ENCODE data around the gene TMEM17.
"Not testable (repeated sequence)": the region's sequence is repeated elsewhere in the genome, so short reads cannot be mapped to it uniquely, and the experiment has no call there.

The TMEM17 gene, protein sequence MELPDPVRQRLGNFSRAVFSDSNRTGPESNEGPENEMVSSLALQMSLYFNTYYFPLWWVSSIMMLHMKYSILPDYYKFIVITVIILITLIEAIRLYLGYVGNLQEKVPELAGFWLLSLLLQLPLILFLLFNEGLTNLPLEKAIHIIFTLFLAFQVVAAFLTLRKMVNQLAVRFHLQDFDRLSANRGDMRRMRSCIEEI

DNA sequence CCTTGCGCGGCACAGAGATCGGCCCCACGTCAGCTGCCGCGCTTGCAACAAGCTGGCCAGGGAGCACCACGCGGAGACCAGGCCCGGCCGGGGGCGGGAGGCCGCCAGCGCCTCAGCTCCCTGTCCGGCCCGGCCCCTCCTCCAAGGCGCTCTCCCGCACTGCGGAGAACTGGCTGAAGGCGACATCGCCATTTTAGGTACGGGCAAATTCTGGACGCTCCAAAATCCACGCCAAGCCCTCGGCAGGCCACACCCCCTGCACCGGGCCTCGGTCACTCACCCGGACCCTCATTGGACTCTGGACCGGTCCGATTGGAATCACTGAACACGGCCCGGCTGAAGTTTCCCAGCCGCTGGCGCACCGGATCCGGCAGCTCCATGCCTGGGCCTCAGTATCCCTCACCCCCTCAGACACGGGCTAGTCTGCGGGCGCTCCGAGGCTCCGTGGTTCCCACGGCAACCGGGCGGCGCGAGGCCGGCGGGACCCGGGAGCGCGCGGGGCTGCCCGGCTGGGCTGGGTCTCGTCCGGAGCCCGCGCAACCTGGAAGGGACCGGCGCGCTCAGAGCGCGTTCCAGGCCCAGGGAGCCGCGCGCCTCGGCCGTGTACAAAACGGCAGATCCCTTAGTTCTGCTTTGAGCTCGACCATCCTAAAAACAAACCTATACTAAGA is at the start of gene TMEM17:
Gene TMEM17, minus strand, starts transcription at position 446 of the 671 bp plus-strand sequence. Its CDS starts 66 bp downstream, at position 380.
- no peak for DNase-seq

DNA sequence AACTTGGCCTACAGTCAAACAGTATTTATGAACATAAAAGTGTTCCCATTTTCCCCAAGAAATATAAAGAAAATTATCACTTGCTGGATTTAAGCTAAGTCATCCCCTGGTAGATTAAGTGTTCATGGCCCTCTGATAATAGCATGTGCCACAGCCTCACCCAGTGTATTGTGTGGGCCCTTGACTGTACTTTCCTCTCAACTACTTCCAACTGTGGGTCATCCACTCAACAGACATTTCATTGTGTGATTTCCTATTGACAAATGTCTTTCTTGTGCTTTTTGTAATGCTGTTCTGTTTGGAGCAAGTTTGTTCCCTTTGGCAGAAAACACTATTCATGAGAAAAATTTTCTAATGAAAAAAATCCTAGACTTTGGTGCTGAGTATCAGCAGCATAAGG is 48.4 kb upstream of the TMEM17 start:
- DNase-seq, result no peak

DNA sequence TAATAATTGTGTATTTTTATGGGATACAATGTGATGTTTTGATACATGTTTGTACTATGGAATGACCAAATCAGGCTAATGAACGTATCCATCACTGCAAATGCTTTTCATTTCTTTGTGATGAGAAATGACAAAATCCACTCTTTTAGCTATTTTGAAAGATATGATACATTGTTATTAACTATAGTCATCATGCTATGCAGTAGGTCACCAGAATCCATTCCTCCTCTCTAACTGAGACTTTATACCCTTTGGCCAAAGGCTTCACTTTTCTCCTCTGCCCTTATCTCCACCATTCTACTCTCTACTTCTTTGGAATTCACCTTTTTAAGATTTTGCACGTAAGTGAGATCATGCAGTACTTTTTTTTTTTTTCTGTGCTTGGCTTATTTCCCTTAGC is 44.5 kb upstream of the TMEM17 start:
- no peak for DNase-seq

DNA sequence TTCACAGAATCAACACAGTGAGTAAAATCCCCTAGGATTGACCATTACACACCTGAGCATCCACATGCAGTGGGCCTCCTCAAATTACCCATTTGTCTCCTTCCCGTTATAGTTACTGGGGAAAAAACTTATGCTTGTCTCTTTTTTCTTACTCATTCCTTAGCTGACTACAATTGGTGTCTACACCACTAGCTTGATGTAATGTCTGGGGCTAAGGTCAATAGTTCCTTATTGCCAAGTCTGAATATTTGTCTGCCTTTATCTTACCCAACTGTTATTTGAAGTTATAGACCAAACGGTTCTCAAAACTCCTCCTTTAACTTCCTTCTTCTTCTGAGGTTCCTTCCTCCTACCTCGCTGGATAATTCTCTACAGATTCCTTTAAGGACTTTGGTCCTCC is 41.9 kb upstream of the TMEM17 start:
- DNase-seq, result no peak

DNA sequence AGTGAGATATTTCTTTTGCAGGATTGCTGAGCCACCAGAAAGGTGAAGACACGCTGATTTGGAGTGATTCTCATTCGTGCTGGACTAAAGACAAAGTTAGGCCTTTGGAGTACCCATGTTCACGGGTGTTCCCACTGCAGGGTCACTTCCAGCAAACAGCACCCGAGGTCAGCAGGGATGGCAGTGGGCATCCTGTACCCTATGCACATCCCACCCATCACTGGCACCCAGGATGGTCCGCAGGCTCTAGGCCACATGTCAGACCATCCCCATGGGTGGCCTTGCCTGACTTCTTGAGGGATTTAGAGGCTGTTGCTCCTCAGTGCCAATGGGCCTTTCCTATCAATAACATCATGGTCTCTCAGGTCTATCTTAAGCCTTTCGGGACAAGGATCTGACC is 39.3 kb upstream of the TMEM17 start:
- no peak for DNase-seq

DNA sequence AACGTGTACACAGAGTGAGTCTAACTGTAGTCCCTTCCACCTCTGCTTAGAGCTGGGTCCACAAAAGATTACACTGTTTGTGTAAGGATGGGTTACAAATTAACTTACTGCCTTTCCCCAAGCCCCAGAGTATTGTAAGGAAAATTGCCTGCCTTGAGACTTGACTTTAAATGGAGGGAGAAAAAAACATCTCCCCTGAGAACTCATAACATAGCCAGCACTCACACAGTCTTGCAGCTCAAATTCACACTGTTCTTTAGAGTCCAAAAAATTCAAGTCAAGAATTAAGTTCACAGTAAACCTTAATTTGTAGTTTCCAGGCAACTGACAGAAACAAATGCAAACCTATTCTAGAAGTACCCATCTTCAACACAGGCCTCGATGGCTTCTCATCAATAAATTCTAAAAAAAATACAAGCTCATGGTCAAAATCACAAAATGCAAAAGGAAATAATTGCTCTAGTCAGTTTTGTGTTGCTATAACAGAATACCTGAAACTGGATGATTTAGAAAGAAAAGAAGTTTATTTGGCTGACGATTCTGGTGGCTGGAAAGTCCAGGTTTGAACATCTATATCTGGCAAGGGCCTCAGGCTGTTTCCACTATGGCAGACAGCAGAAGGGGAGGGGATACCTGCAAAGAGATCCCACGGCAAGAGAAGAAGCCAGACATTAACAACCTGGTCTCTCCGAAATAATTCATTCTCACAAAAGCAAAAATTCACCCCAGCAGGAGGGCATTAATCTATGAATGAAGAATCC is 34.6 kb upstream of the TMEM17 start:
- no peak for DNase-seq

DNA sequence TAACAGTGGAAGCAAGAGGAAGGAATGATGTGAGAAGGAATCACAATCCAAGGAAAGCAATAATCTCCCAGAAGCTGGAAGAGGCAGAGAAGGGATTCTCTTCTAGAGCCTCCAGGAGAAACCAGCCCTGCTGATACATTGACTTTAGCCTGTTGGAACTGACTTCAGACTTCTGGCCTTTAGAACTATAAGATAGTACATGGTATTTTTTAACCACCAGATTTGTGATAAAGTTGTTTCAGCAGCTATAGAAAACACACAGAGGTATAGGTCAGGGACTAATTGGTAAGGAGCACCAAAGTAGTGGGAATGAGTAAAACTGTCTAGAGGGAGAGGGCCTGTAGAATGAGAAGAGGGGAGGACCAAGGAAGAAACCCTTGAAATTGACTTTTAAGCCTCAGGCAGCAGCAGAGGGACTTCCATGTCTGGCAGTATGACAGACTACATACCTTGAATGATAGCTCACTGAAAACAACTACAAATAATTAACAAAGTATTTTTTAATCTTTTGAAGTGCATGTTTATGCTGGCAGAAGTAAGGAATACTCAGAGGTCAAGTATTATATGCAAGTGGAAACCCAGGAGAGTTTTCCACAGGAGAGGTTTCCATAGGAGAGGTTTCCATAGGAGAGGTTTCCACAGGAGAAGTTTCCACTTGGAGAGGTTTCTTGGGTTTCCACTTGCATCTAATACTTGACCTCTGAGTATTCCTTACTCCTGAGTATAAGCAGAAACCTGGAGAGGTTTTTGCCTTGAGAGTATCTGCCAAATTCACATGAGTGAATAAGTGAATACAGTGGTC is 33.8 kb upstream of the TMEM17 start:
- DNase-seq, result no peak

DNA sequence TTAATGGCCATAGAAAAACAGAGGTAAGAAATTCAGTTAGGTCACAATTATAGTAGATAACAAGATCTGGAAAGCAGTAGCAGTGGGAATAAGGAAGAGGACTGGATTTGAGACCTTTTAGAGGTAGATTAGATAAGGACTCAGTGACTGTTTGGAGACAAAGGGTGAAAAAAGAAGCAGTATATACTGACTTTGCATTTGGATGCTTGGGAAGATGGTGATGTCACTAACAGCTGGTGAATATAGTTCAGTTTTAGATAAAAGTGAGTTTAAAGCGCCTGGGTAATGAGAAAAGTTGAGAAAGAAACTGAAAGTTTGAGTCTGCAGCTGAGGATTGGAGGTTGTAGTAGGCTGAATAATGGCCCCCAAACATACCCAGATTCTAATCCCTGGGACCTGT is 32.8 kb upstream of the TMEM17 start:
- DNase-seq, result no peak

DNA sequence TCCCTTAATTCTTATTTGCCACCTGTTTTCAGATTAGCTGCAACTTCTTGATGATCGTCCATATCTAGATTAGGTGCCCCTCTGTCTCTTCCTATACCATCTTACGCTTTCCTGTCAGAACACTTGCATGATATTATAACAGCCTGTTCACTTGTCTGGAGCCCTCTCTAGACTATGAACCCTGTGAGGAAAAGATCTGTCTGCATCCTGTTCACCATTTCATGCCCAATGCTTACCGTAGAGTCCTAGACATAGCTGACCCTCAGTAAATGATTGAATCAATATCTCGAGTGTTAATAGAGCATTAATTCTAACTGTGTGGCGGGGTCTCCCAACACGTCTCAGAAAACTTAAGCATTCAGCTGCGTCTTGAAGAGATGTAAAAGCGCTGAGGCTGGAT is 31.8 kb upstream of the TMEM17 start:
- no peak for DNase-seq

DNA sequence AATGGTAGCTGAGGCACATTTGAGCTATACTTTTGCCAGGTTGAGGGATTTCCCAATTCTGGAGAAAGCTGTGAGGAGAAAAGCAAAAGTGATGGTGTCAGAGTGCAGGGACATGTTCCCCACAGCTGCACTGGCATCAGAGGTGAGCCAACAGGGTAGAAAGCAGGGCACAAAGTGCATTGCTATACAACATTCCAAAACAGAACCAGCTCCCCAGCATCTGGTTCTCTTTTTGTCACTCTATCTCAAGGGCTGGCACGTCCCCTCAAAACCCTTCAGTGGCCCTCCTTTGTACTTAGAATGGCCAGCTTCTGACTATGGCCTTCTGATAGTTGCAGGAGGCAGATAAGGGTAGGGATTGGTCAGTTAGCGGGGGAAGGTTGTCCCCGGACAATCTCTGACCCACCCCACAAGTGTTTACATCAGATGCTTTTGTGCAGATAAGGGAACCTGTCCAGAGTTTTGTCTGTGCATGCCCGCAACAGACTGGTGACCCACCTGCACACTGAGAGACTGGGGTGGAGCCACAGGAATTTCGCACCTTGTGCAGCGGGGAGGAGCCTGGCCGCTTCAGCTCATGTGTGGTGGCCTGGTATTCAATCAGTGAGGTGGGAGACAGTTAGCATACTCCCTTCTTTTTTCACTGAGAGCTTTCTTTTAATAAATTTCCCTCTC is 31.0 kb upstream of the TMEM17 start:
- DNase-seq, result no peak

DNA sequence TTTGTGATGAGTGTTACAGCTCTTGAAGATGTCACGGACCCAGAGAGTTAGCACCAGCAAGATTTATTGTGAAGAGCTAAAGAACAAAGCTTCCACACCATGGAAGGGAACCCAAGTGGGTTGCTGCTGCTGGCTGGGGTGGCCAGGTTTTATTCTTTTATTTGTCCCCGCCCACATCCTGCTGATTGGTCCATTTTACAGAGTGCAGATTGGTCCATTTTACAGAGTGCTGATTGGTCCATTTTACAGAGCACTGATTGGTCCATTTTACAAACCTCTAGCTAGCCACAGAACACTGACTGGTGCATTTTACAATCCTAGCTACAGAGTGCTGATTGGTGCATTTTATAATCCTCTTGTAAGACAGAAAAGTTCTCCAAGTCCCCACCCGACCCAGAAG is 29.5 kb upstream of the TMEM17 start:
- DNase-seq, result not testable (repeated sequence)

DNA sequence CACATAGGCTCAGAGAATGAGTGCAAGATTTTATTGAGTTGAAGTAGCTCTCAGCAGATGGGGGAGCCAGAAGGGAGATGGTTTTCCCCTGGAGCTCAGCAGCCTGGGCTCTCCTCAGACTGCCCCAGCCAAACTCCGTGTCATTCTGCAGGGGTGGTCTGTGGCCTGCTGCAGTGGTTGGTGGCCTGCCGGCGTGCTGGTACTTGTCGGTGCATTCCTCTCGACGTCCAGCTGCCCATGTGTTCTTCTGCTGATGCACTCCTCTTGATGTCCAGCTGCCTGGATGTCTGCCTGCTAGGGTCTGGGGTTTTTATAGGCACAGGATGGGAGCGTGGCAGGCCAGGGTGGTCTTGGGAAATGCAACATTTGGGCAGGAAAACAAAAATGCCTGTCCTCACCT is 25.6 kb upstream of the TMEM17 start:
- DNase-seq, result no peak

DNA sequence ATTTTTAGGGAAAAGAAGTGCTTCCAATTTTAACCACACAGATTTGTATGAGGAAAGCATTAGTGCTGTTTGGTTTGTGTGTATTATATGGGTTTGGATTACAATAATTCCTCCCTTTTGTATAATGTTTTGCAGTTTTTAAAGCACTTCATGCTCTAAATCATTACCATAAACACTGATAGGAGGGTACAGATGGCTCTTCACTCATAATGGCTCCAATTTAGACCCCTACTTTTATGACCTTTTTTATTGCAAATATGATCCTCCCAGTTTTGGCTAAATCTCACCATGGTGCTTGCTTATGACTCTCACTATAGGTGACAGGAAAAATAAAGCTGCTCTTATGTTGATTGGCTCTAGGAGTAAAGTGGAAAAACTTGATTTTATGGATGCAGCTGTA is 23.8 kb upstream of the TMEM17 start:
- no peak for DNase-seq

DNA sequence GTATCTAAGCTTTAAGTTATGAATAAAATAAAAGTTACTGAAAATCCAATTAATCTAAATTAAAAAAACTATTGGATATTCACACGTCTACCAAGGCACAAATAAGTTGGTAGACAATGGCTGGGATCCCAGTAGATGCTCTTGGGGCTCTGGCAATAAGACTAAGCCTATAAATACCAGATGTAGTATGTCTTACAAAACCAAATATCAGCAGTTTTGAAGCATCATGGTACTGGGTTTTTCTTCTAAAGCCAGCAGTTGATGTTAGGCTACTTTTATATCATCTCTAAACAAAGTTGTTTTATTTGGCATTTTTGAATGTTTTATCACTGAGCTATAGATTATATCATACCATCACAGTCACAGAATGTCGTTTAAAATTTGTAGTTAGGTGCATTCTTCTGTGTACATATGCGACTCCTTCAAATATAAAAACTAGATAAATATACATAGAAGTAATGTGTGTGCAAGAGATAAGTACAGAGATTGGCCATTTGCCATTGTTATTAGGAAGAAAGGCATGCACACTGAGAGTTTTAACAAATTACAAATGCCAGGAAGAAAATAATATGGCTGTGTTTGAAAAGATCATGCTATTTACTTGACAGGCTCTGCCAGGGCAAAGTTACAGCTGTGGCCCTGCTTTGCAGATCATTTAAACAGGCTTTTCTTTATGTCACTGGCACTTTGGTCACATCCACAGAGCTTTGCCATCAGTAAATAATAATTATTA is 21.6 kb upstream of the TMEM17 start:
- no peak for DNase-seq

DNA sequence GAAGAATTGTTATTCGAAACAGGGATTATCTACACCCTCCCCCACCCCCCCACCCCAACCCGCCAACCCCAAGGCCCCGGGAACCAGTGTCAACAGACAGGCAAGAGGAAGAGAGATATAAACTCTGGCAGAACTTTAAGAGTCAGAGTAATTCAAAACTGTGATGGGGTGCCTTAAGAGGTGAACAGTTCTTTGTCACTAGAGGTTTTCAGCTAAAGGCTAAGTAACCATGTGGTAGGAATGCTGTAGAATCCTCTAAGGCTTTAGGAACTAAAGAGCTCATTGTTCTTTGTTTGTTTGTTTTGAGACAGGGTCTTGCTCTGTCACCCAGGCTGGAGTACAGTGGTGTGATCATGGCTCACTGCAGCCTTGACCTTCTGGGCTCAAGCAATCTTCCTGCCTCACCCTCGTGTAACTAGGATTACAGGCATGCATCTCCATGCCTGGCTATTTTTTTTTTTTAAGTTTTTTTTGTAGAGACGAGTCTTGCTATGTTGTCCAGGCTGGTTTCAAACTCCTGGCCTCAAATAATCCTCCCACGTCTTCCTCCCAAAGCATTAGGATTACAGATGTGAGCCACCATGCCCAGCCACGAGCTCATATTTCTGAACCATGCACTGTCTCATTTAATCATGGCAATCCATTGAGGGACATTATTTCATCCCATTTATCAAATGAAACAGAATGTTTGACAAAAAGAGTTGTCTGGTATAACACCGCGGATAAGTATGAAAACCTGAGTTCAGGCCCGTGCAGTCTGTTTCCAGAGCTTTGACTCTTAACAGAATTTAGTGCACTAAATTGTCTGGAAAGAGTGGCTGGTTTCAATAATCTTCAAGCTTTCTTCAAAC is 20.8 kb upstream of the TMEM17 start:
- no peak for DNase-seq

DNA sequence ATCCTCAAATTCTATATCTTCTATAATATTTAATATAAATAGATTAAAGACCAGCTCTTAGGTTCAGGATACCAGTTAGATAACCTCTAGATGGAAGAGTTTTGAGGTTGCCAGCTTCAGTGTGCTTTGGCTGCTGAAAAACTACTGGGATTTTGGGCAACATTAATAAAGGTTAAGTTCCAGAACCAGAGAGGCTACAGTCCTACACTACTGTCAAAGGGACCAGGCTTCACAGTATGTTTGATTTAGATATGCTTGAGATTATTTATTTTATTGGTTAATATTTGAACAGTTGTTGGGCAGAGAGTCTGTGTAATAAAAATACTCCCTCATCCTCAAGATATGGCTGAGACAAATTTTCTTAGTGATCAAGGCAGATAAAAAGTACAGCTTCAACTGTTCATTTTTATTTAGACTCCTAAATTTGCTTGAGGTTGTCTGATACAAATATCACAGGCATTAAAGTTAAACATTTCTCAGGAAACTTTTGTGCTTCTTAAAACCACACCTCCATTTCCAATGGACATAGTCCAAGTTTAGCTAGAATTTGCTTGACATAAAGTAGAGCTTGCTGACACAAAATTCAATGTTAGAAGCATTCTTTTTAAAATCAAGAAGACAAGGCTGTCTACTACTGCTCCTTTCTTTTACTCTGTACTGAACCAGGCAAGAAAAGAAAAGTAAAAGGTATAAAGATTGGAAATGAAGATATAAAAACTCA is 19.7 kb upstream of the TMEM17 start:
- DNase-seq, result no peak

DNA sequence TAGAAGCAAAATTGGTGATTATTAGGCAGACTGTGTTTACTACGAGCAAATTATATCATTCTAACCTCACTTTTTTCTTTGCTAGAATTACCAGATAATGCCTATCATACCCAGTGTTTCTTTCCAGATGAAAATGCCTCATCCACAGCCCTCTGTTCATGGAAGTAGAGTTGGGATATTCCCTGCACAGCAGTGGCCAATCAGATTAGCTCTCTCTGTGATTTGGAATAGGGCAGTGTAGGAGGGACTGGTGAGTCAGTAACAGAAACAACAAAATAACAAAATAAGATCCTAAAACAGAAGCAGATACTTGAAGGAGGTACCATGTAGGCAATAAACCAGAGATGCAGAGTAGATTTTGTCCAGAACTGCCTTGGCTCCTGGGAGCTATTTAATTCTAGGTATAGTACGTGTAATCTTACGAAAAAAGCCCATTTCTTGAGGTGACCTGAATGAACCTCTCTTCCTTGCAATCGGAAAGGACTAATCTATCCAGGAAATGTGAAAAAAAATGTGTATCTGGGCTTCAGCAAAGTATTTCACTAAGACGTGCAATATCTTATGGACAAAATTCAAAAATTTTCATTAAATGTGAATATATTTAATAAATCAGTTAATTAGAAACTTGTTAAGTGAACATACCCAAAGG is 18.4 kb upstream of the TMEM17 start:
- DNase-seq, result no peak

DNA sequence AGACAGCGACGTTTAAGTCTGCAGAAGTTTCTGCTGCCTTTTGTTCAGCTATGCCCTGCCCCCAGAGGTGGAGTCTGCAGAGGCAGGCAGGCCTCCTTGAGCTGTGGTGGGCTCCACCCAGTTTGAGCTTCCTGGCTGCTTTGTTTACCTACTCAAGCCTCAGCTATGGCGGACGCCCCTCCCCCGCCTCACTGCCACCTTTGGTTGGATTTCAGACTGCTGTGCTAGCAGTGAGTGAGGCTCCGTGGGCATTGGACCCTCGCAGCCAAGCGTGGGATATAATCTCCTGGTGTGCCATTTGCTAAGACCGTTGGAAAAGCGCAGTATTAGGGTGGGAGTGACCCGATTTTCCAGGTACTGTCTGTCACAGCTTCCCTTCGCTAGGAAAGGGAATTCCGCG is 15.1 kb upstream of the TMEM17 start:
- not testable (repeated sequence) for DNase-seq

DNA sequence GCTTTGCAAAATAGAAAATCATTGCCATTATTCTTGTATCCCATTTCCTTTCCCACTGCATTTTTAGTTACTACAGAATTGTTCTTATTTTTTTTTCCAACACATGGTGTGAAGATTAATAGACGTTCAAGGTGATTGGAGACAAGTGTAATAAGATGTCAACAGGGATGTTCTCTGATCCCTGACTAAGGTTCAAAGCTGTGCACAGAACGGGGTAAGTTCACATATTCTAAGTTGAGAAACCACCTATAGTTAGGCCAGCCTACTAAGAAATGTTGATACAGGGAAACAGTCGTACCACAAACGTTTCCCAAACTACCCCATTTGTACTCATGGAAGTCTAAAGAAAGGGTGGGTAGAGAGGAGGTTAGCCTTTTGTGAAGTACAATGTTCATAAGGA is 6.4 kb upstream of the TMEM17 start:
- no peak for DNase-seq

DNA sequence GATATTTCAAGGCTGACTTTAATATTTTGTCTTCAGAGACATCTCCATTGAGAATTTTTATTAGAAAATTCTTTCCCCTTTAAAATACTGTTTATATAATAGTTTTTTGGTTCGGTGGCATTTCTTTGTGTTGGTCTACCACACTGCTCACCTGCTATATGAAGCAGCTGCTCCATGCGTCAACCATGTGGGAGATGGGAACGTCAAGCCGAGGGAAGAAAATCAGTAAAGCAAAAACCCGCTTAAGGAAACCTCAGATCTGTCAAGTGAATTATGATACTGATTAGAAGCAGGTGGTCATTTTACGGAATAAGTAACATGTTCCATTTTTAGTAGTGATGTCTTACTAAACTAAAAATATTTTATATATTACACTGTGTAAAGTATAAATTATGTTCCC is 5.6 kb upstream of the TMEM17 start:
- DNase-seq, result no peak

Measured in activated naive CD4-positive, alpha-beta T cell (primary cell).